ENCODE data around the gene ZNF366.

ZNF366 gene

DNA sequence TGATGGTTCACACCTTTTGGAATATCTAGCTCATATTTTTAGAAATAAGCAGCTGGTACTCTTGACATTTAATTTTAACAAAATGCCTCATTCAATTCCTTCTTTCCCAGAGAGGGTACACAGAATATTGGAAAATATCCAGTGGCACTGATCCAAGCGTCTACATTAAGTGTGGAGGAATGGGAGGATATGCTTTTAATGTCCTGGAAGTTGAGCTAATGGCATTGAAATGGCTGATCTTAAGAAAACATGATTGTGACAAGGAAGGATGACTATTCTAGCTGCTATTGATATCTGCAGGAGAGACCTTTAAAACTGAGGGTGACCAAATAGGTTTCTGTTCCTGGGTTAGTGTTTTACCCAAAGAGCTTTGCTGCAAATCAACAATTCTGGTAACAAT is 30.0 kb downstream of the ZNF366 start:
- H3K27me3 ChIP-seq (ENCODE audit: insufficient read depth, poor library complexity, severe bottlenecking), result no peaks in the 10 kb centered on the region
- H3K27ac ChIP-seq (replicated peaks), result no peak overlapping the region
- no peak for TF ChIP-seq SPI1 (IDR thresholded peaks at IDR 0.05; ENCODE audit: borderline replicate concordance, low read depth)
- TF ChIP-seq, protein P1, sequence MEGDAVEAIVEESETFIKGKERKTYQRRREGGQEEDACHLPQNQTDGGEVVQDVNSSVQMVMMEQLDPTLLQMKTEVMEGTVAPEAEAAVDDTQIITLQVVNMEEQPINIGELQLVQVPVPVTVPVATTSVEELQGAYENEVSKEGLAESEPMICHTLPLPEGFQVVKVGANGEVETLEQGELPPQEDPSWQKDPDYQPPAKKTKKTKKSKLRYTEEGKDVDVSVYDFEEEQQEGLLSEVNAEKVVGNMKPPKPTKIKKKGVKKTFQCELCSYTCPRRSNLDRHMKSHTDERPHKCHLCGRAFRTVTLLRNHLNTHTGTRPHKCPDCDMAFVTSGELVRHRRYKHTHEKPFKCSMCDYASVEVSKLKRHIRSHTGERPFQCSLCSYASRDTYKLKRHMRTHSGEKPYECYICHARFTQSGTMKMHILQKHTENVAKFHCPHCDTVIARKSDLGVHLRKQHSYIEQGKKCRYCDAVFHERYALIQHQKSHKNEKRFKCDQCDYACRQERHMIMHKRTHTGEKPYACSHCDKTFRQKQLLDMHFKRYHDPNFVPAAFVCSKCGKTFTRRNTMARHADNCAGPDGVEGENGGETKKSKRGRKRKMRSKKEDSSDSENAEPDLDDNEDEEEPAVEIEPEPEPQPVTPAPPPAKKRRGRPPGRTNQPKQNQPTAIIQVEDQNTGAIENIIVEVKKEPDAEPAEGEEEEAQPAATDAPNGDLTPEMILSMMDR (IDR thresholded peaks at IDR 0.05; ENCODE audit: insufficient read depth, low read length), result no peak
- TF ChIP-seq GABPA (IDR thresholded peaks at IDR 0.05; ENCODE audit: low read depth), result no peak
- TF ChIP-seq POLR2AphosphoS5 (IDR thresholded peaks at IDR 0.05; ENCODE audit: low read depth), result no peak
- TF ChIP-seq, protein P2, sequence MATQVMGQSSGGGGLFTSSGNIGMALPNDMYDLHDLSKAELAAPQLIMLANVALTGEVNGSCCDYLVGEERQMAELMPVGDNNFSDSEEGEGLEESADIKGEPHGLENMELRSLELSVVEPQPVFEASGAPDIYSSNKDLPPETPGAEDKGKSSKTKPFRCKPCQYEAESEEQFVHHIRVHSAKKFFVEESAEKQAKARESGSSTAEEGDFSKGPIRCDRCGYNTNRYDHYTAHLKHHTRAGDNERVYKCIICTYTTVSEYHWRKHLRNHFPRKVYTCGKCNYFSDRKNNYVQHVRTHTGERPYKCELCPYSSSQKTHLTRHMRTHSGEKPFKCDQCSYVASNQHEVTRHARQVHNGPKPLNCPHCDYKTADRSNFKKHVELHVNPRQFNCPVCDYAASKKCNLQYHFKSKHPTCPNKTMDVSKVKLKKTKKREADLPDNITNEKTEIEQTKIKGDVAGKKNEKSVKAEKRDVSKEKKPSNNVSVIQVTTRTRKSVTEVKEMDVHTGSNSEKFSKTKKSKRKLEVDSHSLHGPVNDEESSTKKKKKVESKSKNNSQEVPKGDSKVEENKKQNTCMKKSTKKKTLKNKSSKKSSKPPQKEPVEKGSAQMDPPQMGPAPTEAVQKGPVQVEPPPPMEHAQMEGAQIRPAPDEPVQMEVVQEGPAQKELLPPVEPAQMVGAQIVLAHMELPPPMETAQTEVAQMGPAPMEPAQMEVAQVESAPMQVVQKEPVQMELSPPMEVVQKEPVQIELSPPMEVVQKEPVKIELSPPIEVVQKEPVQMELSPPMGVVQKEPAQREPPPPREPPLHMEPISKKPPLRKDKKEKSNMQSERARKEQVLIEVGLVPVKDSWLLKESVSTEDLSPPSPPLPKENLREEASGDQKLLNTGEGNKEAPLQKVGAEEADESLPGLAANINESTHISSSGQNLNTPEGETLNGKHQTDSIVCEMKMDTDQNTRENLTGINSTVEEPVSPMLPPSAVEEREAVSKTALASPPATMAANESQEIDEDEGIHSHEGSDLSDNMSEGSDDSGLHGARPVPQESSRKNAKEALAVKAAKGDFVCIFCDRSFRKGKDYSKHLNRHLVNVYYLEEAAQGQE (IDR thresholded peaks at IDR 0.05; ENCODE audit: insufficient replicate concordance, low read depth), result no peak
- no peak overlapping the region for H3K4me3 ChIP-seq (replicated peaks; ENCODE audit: insufficient read depth, low read length)
- DNase-seq (ENCODE audit: low read depth in 1 of 2, low spot score in 1 of 2), result no peak

DNA sequence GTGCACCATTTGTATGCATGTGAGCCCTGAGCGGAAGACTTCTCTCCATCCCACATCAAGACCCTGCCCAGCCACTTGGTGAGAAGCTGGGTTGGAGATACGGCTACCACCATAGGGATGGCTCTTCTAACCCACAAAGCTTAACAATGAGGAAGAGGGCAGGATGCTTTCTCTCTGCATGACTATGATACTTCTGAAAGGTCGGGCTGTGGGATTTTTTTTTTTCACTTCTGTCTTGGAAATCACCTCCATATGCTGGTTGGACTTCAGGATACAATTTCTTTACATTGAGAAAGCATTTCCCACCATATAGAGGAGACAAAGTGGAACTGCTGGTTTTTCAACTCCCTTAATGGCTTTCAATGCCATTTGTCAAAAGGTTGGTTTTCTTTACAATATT is 30.5 kb downstream of the ZNF366 start:
- Histone ChIP-seq H3K27ac (replicated peaks) (no peak overlapping the region), H3K27me3 (ENCODE audit: insufficient read depth, poor library complexity, severe bottlenecking) (no peaks in the 10 kb centered on the region), H3K4me3 (replicated peaks; ENCODE audit: insufficient read depth, low read length) (no peak overlapping the region)
- TF ChIP-seq POLR2AphosphoS5 (IDR thresholded peaks at IDR 0.05; ENCODE audit: low read depth), result no peak
- TF ChIP-seq, protein P2 (IDR thresholded peaks at IDR 0.05; ENCODE audit: insufficient replicate concordance, low read depth), result no peak
- TF ChIP-seq, protein P1 (IDR thresholded peaks at IDR 0.05; ENCODE audit: insufficient read depth, low read length), result no peak
- TF ChIP-seq SPI1 (IDR thresholded peaks at IDR 0.05; ENCODE audit: borderline replicate concordance, low read depth), result no peak
- no peak for TF ChIP-seq GABPA (IDR thresholded peaks at IDR 0.05; ENCODE audit: low read depth)
- no peak for DNase-seq (ENCODE audit: low read depth in 1 of 2, low spot score in 1 of 2)

DNA sequence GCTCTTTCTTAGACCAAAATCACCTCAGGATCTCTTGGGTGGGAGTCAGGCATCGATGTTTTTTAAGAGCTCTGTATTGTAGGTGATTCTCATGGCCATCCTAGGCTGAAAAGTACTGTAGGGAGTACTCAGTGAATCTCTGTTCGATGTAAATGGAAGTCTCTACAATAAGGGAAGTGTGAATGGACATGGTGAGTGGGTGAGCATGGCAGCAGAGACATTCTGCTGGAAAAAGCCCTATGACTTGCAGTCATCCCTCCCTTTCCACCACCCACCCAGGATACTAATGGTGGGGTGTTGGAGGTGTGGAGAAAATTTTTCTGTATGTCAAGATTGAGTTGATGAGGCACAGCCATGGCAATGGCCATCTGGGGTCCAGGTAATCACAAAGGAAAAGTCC is 30.9 kb downstream of the ZNF366 start:
- Histone ChIP-seq H3K4me3 (replicated peaks; ENCODE audit: insufficient read depth, low read length) (no peak overlapping the region), H3K27ac (replicated peaks) (no peak overlapping the region), H3K27me3 (ENCODE audit: insufficient read depth, poor library complexity, severe bottlenecking) (no peaks in the 10 kb centered on the region)
- no peak for DNase-seq (ENCODE audit: low read depth in 1 of 2, low spot score in 1 of 2)
- TF ChIP-seq, protein P2 (IDR thresholded peaks at IDR 0.05; ENCODE audit: insufficient replicate concordance, low read depth), result no peak
- TF ChIP-seq, protein P1 (IDR thresholded peaks at IDR 0.05; ENCODE audit: insufficient read depth, low read length), result no peak
- TF ChIP-seq GABPA (IDR thresholded peaks at IDR 0.05; ENCODE audit: low read depth) (no peak), POLR2AphosphoS5 (IDR thresholded peaks at IDR 0.05; ENCODE audit: low read depth) (no peak), SPI1 (IDR thresholded peaks at IDR 0.05; ENCODE audit: borderline replicate concordance, low read depth) (no peak)
